Fibroblast of lung (primary cell): Measurements from ENCODE around the gene GRIN1. TPM values are rescaled to one million over a fixed set of nuclear protein-coding genes. Genes with fewer than 3 reads are reported as not detected.

Source experiments
- DNase-seq, 2 donors: peaks; one replicate each; pipeline versions ENCODE4 v3.0.0 to v3.0.0-alpha.2; 2010; ENCODE audit warnings: low read depth in 2 of 2
- H2AFZ ChIP-seq: 2 replicates; pipeline ENCODE4 v1.5.1; 2012; ENCODE audit warnings: low read length, control low read depth, inconsistent platforms
- H3K27ac ChIP-seq: 2 replicates; pipeline ENCODE4 v1.5.1; 2011; ENCODE audit warnings: low read length, control low read depth; ENCODE audit not compliant: insufficient read depth
- H3K27me3 ChIP-seq: 2 replicates; pipeline ENCODE4 v1.5.1; 2011; ENCODE audit warnings: mild to moderate bottlenecking, low read length; ENCODE audit not compliant: control insufficient read depth, insufficient read depth
- H3K36me3 ChIP-seq: 2 replicates; pipeline ENCODE4 v1.5.1; 2011; ENCODE audit warnings: low read length; ENCODE audit not compliant: control insufficient read depth, insufficient read depth
- H3K4me1 ChIP-seq: 2 replicates; pipeline ENCODE4 v1.5.1; 2011; ENCODE audit warnings: low read length; ENCODE audit not compliant: control insufficient read depth, insufficient read depth; ENCODE audit errors: extremely low read depth
- H3K4me2 ChIP-seq: 2 replicates; pipeline ENCODE4 v1.5.1; 2011; ENCODE audit warnings: low read length, control low read depth; ENCODE audit not compliant: insufficient read depth; ENCODE audit errors: extremely low read depth
- H3K4me3 ChIP-seq, 4 experiments: fragments of 200-600 bp in 1 of 4; sonication (generic) in 1 of 4; replicated peaks in 1 of 4; 2 replicates each; pipeline ENCODE4 v1.5.1; 2011 to 2016; ENCODE audit warnings: low read length in 4 of 4, low read depth in 3 of 4, mild to moderate bottlenecking in 3 of 4, control low read depth in 2 of 4, inconsistent platforms in 1 of 4, mixed read lengths in 1 of 4; ENCODE audit not compliant: insufficient read depth in 1 of 4; ENCODE audit errors: control extremely low read depth in 1 of 4
- H3K79me2 ChIP-seq: 2 replicates; pipeline ENCODE4 v1.5.1; 2012; ENCODE audit warnings: mild to moderate bottlenecking, low read length, inconsistent platforms; ENCODE audit not compliant: control insufficient read depth, insufficient read depth
- H3K9ac ChIP-seq: 2 replicates; pipeline ENCODE4 v1.5.1; 2011; ENCODE audit warnings: mild to moderate bottlenecking, low read length, control low read depth; ENCODE audit not compliant: insufficient read depth
- H3K9me3 ChIP-seq: 2 replicates; pipeline ENCODE4 v1.5.1; 2012; ENCODE audit warnings: low read depth, low read length; ENCODE audit not compliant: control insufficient read depth, insufficient read depth
- H4K20me1 ChIP-seq: 2 replicates; pipeline ENCODE4 v1.5.1; 2011; ENCODE audit warnings: low read length; ENCODE audit not compliant: control insufficient read depth, insufficient read depth; ENCODE audit errors: extremely low read depth
- CTCF ChIP-seq, 2 donors: IDR thresholded peaks in 1 of 2; conservative IDR thresholded peaks in 1 of 2; 1 replicate in 1 of 2; 2 replicates in 1 of 2; pipeline ENCODE4 v1.5.1; 2011 to 2012; ENCODE audit warnings: low read length in 2 of 2, control low read depth in 1 of 2, inconsistent platforms in 1 of 2, low read depth in 1 of 2, mild to moderate bottlenecking in 1 of 2
- EZH2 ChIP-seq: IDR thresholded peaks from 2 replicates; pipeline ENCODE4 v1.5.1; 2012; ENCODE audit warnings: low read length, control low read depth, mild to moderate bottlenecking; ENCODE audit errors: missing control alignments
- polyA plus RNA-seq, 2 donors: library from polyadenylated mRNA; depleted of rRNA in 1 of 2; stranded (reverse) in 1 of 2; unstranded in 1 of 2; fragments of >200 nt; gene quantifications; 2 replicates each; pipeline ENCODE4 v1.2.1, GENCODE V29; 2011 to 2012; ENCODE audit warnings: missing spikeins in 1 of 2
- total RNA-seq: library from RNA; depleted of rRNA; stranded (reverse); fragments of >200 nt; gene quantifications from 2 replicates; pipeline ENCODE4 v1.2.1, GENCODE V29; 2014

GRIN1 gene
- total and polyA plus RNA-seq, 2 donors (not counting 1 experiment from before 2014, with no cell fraction given), result under 0.01 to 0.08 TPM

GRCh38 chr9:137148242-137148641 is 9.3 kb downstream of the GRIN1 start:
- no peaks in the 10 kb centered on the region for H3K36me3 ChIP-seq

GRCh38 chr9:137148661-137149060 is 9.7 kb downstream of the GRIN1 start:
- TF ChIP-seq CTCF (conservative IDR thresholded peaks at IDR 0.05 in 1 of 2, IDR thresholded peaks at IDR 0.05 in 1 of 2; ENCODE audit: low read depth in 1 of 2, low read length in 2 of 2), result no peak
- TF ChIP-seq EZH2, result no peak
- H3K27ac ChIP-seq, result no peak overlapping the region

More at GRCh38 chr9:137148242-137148641, 9.3 kb downstream of the GRIN1 start:
- H3K79me2 ChIP-seq, result no peaks in the 10 kb centered on the region
- DNase-seq, result no peak
- H4K20me1 ChIP-seq, result no peaks in the 10 kb centered on the region
- H3K27ac ChIP-seq, result no peak overlapping the region
- no peak overlapping the region for H2AFZ ChIP-seq
- no peak overlapping the region for H3K4me3 ChIP-seq
- TF ChIP-seq EZH2 (no peak), CTCF (conservative IDR thresholded peaks at IDR 0.05 in 1 of 2, IDR thresholded peaks at IDR 0.05 in 1 of 2; ENCODE audit: low read depth in 1 of 2, low read length in 2 of 2) (no peak)
- no peaks in the 10 kb centered on the region for H3K9me3 ChIP-seq
- no peaks in the 10 kb centered on the region for H3K27me3 ChIP-seq
- no peak overlapping the region for H3K9ac ChIP-seq
- no peaks in the 10 kb centered on the region for H3K4me1 ChIP-seq
- no peak overlapping the region for H3K4me2 ChIP-seq

GRCh38 chr9:137149363-137149762 is 10.4 kb downstream of the GRIN1 start:
- Histone ChIP-seq H3K9me3 (no peaks in the 10 kb centered on the region), H3K4me2 (no peak overlapping the region), H3K36me3 (no peaks in the 10 kb centered on the region), H3K79me2 (no peaks in the 10 kb centered on the region), H3K4me3 (no peak overlapping the region), H3K4me1 (no peaks in the 10 kb centered on the region), H3K27me3 (no peaks in the 10 kb centered on the region), H4K20me1 (no peaks in the 10 kb centered on the region), H3K9ac (no peak overlapping the region), H3K27ac (no peak overlapping the region), H2AFZ (no peak overlapping the region)
- no peak for DNase-seq
- no peak for TF ChIP-seq EZH2
- TF ChIP-seq CTCF (conservative IDR thresholded peaks at IDR 0.05 in 1 of 2, IDR thresholded peaks at IDR 0.05 in 1 of 2; ENCODE audit: low read depth in 1 of 2, low read length in 2 of 2), result no peak

More at GRCh38 chr9:137148661-137149060, 9.7 kb downstream of the GRIN1 start:
- DNase-seq, result no peak
- H3K79me2 ChIP-seq, result no peaks in the 10 kb centered on the region
- no peaks in the 10 kb centered on the region for H3K4me1 ChIP-seq
- H3K4me2 ChIP-seq, result no peak overlapping the region
- H3K36me3 ChIP-seq, result no peaks in the 10 kb centered on the region
- no peak overlapping the region for H2AFZ ChIP-seq
- H3K4me3 ChIP-seq, result no peak overlapping the region
- no peaks in the 10 kb centered on the region for H3K27me3 ChIP-seq
- no peaks in the 10 kb centered on the region for H3K9me3 ChIP-seq
- H3K9ac ChIP-seq, result no peak overlapping the region
- H4K20me1 ChIP-seq, result no peaks in the 10 kb centered on the region
